Spleen (tissue), 7 donors: Measurements from ENCODE around the gene TEX101.

Source experiments
- CTCF ChIP-seq, 11 experiments: fragments of 200-600 bp in 7 of 11; fragments of 450-650 bp in 4 of 11; sonication (generic) in 4 of 11; IDR thresholded peaks in 8 of 11; conservative IDR thresholded peaks in 3 of 11; 1 replicate in 7 of 11; 2 replicates in 4 of 11; pipeline versions ENCODE4 v1.4.0 to v1.8.0; 2016 to 2021; ENCODE audit warnings: antibody characterized with exemption in 11 of 11, inconsistent platforms in 4 of 11, mild to moderate bottlenecking in 1 of 11
- POLR2A ChIP-seq, 3 donors: fragments of 450-650 bp; IDR thresholded peaks; one replicate each; pipeline ENCODE4 v1.5.1; 2017; ENCODE audit warnings: antibody characterized with exemption in 3 of 3, mild to moderate bottlenecking in 1 of 3
- donor health status: DM: no; HTN: no; CAD: no; lungs with moderate emphysema.
- donor health status: DM: no; HTN: no; CAD: no.
- donor health status: DM: no; HTN: no; CAD: no.

DNA sequence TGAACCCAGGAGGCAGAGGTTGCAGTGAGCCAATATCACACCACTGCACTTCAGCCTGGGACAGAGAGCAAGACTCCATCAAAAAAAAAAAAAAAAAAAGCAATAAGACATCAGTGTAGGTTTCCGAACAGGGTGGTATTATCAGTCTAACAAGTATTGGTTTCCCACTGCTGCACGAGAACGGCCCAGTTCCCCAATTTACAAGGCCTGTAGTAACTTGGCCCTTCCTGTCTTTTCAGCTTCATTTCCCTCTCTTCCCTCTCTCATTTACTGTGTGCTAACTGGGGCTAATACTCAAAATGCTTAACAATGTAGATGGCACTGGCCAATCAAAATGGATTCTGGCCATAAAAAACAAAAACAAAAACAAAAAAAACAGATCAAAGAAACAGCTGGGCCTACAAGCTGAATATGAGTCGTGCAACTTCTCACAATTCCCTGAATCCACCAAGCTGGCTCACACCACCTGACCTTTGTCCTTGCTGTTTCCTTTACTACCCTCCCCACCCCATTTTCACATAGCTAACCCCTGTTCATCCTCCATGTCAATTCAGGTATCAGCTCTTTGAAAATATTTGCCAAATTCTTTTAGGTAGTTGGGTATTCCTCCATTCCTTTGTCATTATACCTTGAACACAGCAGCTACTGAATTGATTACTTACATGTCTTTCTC is 2.4 kb downstream of the TEX101 start:
- no peak for TF ChIP-seq POLR2A (IDR thresholded peaks at IDR 0.05)
- no peak for TF ChIP-seq CTCF (IDR thresholded peaks at IDR 0.05 in 8 of 11, conservative IDR thresholded peaks at IDR 0.05 in 3 of 11)
